HG02623 (cell line): ENCODE measurements around the gene POU5F2.

ENCODE experiments used
- ATAC-seq: cut with Tn5 transposase; IDR thresholded peaks from one replicate; pipeline ENCODE4 v1.9.1; 2021; ENCODE audit warnings: moderate library complexity; ENCODE audit not compliant: unreplicated experiment

POU5F2 gene, protein sequence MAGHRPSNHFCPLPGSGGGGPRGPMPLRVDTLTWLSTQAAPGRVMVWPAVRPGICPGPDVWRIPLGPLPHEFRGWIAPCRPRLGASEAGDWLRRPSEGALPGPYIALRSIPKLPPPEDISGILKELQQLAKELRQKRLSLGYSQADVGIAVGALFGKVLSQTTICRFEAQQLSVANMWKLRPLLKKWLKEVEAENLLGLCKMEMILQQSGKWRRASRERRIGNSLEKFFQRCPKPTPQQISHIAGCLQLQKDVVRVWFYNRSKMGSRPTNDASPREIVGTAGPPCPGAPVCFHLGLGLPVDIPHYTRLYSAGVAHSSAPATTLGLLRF

DNA sequence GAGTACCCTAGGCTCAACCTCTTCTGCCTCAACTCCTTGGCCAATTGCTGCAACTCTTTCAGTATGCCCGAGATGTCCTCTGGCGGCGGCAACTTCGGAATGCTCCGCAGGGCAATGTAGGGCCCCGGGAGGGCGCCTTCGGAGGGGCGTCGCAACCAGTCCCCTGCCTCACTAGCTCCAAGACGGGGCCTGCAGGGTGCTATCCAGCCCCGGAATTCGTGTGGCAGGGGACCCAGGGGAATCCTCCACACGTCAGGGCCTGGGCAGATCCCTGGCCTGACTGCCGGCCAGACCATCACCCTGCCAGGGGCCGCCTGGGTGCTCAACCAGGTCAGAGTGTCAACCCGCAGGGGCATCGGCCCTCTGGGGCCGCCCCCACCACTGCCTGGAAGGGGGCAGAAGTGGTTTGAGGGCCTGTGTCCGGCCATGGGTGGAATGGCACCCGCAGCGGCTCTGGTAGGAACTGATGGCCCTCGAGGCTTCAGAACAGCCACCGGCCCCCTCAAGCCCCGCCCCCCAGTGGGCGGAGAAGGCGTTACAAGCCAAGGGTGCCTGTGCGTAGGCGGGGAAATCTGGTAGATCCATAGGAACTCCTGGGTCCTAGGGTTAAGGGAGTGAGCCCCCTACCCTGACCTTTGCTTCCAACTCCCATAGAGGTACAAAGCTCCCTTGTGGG, at the start of gene POU5F2:
POU5F2 (minus strand) TSS at position 465 of the 676 bp plus-strand sequence; CDS start at position 428, 37 bp downstream.
- ATAC-seq = no peak

DNA sequence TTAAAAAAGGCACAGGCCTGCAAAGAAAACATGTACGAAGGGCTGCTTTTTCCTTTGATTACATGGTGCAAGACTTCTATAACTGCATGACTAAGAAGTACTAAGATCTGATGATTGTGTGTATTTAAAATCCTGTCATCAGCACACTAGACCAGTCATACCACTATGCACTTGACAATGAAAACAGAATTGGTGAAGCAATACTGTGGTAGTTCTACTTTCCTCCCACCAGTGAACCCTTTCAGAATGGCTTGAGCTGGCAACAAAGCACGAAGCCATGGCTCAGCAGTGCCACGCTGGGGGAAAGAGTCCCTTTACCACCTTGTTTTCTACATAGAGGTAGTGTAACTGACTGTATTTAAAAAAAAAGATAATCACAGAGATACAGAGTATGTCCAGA, 49.0 kb upstream of the POU5F2 start:
- ATAC-seq = no peak

DNA sequence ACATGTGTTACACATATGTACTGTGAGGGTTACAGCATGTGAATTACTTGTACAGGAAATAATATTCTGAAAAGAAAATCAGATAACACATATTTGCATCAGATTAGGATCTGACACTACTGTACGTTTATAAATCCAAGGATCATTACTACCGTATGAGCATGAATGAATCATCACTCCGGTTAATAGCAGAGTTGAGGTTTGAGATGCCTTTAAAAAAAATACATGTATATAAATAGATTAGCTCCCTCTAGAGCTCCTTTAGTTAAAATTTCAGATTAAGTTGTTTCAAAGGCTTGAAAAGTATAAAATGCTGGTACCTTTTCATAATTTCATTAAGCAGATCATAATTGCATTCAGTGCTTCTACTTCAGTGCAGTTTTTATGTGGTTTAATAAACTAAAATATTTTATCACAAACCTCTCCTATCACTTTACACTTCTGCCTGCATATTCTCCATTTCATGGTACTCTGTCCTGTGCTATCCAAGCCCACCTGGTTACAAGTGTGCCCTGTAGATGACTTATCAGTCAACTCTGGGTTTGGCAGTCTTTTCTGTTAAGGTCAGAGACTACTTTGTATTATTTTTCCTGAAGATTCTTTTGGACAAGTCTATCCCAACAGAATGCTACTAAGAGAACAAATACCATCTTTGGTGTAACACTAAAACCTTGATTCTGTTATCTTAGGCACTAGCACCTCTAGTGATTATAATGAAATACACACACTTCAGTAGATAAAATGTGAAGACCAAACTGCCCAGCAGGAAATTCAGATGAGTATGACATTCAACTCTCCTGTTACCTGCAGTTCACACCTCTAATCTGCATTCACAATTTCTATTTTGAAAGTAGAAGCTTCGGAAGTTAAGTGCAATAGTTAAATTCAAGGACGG, 48.0 kb upstream of the POU5F2 start:
- ATAC-seq = no peak

DNA sequence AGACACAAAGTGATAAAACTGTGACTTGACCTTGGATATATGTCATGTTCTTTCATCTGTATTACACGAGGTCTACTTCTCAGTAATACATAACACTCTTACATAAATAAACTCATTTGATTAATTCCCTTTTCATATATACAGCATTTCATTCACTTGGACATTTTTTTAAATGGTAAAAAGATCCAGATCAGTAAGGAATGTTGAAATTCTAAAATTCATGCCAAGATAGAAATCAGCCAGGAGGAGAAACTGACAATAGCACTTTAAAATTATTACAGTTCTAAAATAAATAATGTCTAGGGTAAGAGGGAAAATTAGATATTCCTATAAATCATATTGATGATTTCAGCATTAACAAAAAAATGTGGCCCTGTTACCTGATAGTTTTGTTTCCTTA, 46.2 kb upstream of the POU5F2 start:
- ATAC-seq = no peak

DNA sequence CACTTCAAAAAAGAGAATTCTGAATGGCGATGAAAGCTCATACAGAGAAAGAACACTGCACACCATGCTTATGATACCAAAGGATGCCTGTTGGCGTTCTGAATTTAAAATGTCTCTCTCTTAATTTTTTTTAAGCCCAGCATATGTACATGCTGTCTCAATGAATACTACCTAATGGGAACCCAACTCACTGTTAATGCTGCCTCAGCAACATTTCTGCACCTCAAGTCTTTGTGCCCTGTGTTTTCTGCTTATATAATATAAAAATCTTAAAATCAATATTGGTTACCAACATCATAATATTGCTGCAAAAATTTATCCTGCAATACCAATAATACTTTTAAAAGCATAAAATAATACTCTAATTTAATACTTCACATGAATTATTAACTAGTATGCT, 44.1 kb upstream of the POU5F2 start:
- no peak for ATAC-seq

DNA sequence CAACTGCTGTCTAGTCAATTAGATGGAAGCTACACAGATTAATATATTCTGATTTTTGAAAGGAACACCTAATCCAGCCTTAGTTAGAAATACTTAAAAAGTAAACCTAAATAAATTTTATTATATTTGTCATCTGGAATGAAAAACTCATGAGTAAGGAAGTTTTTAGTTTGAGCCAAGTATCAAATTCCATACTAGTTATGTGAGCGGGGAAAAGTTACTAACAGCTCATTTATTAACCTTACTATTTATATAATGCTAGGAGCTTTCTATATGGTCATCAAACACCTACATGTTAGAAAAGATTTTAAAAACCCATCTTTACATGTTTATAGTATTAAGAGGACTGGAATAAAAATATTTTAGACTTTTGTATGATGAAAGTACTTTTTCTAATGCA, 41.6 kb upstream of the POU5F2 start:
- no peak for ATAC-seq

DNA sequence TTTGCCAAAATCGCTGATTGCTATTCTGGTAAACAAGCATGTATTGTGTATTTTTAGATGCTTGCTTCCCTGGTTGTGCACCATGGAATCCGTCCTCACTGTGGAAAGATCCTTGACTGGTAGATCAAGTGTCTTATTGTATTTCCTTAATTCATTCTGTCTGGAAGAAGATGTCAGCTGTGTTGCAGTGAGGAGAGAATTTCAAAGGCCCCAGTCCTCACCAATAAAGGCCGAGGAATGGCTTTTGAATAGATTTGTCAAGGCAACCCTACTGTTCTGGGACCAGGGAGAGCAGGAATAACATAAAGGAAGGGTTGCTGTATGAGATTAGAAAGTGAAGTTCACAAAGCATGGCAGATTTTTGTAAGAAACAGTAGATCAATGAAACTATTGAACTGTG, 36.2 kb upstream of the POU5F2 start:
- no peak for ATAC-seq

DNA sequence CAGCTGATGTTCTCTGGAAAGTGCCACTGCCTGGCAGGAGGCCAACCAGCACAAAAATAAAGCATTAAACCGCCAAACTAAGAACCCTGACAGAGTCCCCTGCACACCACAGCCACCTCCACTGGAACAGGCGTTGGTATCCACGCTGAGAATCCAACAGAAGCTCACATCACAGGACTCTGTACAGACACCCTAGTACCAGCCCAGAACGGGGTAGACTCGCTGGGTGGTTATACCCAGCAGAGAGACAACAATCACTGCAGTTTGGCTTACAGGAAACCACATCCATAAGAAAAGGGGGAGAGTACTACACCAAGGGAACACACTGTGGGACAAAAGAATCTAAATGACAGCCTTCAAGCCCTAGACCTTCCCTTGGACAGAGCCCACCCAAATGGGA, 15.0 kb upstream of the POU5F2 start:
- ATAC-seq = no peak

DNA sequence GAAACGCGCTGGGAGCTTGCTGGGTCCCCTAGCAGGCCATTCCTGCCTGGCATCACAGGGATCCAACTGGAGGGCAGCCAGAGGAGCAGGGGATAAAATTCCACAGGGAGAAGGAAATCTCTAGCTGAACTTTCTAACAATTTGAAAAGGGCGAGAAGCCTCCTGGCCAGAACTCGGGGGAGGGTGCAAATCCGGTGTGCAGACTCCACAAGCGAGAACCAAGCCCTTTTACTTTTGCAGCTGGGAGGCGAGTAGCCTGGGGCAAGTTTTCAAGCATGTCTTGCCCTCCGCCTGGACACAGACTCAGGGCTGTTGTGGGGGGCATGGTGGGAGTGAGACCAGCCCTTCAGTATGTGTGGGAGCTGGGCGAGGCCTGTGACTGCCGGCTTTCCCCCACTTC, 14.3 kb upstream of the POU5F2 start:
- ATAC-seq = no peak

DNA sequence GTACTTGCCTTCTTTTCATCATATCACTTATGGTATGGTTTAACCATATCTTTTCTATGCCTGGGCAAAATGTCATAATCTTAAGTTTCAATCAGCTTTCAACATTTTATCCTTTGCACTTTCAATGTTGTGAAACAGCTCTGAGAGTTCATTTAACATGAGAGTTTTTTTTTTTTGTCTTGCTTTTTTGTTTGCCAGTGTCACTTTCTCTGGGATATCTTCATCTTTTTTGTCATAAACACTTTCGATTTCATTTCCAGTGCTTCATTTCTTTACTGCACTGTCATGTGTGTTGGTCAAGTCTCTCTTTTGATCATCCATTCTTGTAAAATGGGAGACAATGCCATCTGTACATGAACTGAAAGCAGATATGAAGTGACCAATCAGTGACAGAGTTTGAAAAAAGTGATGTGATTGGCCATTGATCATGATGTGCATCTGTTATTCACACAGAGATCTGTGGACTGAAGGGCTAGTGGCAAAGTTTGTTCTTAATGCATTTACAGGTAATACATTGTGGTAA, 7.5 kb upstream of the POU5F2 start:
- ATAC-seq = no peak

DNA sequence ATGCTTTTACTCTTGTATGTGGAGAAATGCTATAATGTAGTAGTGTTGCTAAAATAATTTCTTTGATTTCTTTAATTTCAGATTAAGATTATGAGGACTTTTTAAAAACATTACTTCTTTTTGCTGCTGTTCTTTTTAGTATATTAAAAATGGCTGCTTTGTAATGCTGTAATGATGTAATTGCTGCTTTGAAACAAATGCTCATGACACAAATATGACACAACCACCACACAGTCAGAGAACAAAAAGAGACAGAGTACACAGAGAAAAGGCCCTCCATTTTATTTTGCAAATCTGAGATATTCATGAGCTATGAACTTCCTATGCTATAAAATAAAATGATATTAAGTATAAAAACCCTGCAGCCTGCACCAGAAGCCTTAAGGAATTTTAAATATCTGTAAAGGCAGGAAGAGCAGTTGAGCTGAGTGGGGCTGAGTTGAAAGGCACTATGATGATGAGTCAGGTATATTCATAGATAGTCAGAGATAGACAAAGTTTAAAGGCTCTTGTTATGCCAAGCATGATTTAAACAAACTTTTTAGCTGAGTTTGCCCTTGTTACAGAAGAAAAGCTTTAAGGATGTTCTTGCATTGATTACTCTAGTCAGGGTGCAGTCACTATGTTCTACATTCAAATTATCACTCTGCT, 5.1 kb upstream of the POU5F2 start:
- ATAC-seq = no peak

DNA sequence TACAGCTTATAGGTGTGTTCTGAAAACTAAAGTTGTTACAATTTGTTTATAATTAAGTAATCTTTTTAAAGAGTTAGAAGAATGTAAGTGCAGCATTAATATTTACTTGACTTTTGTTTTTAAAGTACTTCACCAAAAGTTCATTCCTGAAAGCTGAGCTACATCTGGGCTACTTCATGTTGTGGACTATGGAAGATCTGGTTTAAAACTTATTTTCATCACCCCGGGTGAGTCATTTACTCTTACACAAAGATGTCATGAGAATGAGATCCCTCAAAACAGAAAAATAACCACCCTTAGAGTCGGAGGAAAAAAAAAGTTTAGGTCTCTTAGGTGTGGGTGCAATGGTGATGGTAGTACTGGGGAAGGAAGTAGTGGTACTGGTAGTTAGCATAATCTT, 5.1 kb downstream of the POU5F2 start:
- no peak for ATAC-seq

DNA sequence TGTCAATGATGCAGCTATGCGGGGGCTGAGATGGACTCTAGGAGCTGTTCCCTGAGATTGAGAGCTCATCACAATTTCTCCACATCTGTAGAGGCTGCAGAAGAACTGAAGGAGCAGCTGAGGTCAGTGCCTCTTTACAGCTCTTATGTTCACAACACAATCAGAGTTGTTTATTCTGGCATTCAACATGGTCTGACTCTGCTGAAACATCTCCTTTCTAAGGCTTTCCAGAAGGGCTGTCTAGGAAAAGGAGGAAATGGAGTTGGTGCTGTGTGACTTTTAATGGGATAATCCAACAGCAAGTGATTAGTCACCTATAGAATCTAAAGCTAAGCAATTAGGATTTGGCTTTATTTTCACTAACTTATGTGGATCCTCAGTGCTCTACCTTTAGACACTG, 6.0 kb downstream of the POU5F2 start:
- ATAC-seq = no peak

DNA sequence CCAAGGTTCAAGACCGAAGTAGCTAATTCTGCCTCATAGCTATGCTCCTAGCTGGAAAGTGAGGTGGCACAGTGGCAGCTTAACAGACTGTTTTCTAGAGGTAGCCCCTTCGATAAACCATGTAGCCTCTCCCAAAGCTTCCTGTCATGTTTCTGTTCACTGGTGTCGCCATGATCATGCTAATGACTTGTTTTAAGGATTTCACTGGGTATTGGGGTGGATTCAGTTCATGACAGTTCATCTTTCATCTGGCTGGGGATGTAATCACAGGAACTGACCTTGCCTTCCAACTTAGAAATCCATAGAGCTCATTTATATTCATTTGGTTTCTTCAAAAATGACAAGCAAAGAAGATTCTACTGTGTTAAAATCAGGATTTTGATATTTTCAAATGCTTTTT, 9.4 kb downstream of the POU5F2 start:
- ATAC-seq = no peak

DNA sequence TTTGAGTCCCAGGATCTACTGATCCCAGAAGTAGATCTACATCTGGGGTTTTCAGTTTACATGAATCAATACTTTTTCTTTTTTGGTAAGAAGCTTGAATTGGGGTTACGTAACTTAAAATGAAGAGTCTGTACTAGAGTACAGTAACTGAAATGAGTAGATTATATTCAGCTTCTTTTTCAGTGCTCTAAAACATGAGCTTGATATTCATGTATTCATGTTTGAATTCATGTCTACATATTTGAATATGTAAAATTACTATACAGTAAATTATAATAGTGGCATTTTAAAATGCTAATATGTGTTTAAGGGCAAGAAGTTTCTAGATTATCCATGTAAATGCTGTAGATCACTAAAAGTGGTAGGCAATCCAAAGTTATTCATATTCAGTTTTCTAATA, 14.8 kb downstream of the POU5F2 start:
- no peak for ATAC-seq

DNA sequence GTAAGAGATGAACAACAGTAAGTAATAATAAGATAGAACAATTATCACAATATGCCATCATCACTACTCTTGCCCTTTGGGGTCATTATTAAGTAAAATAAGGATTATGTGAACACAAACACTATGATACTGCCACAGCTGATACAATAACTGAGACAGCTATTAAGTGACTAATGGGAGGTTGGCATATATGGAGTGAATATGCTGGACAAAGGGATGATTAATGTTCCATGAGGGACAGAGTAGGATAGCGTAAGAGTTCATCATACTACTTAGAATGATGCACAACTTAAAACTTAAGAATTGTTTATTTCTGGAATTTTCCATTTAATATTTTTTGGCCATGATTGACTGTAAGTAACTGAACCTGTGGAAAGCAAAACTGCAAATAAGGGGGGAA, 16.6 kb downstream of the POU5F2 start:
- ATAC-seq = no peak

DNA sequence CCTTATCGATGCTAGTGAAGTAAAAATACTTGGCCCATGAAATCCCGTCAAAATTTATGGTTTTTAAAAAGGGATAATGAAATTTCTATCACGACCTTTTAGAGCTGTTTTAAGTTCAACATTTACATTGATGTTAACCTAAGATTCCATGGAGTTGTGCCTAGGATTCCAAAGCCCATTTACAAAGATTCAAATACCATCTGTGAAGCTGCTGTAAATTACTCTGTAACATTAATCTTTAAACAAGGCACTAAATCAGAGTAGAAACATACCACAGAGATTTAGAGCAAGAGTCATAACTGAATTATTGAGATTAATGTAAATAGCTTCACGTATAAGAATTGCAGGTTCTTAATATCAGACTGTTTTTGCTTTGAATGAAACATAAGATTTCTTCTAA, 17.7 kb downstream of the POU5F2 start:
- ATAC-seq = no peak

DNA sequence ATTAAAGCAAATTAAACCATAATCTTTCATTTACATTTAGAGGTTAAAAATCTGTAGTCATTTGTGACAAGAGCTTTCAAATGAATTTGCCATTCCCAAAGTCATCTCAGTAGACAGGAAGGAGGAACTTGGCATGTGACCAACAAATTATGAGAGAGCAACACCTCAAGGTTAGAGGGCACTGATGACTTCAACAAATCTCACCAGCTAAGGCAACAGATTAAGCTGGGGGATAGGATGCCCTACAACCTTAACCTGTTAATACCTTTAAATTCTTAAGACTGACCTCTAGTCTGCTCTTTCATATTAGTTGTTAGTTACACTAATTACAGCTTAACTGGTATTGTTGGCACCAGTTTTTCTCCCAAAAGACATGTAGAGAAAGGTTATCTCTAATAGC, 18.4 kb downstream of the POU5F2 start:
- no peak for ATAC-seq

DNA sequence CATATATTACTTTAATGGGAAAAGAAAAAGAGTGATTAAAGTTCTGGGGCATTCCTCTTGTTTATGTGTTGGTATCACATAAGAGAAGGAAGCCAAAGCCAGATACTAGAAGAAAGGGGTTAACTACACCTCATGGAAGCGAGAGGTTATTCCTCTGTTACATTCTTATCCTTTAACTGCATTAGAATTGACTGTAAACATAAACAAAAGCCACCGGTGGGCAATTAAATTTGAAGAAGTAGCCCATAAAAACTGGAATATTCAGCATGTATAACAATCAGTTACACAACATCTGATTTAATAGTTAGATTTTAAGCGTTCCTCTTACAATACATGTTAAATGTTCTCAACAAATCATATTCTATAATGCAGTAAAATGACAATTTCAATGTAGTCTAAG, 18.8 kb downstream of the POU5F2 start:
- no peak for ATAC-seq

DNA sequence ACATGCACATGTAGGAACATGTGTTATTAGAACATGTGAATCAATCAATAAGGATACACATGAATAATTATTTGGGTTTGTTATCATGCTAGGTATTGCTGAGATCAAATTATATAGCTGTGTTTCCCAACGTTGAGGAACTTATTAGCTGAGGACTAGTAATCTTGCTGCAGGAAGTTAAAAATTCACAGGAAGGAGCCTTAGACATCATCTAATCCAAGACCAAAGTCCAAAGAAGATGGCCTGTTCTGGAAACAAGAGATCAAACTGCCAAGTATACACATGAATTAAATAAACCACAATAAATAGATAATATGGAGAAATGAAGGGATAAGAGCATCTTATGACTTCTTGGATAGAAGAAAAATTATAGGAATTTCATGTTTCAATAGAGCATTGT, 19.9 kb downstream of the POU5F2 start:
- no peak for ATAC-seq

DNA sequence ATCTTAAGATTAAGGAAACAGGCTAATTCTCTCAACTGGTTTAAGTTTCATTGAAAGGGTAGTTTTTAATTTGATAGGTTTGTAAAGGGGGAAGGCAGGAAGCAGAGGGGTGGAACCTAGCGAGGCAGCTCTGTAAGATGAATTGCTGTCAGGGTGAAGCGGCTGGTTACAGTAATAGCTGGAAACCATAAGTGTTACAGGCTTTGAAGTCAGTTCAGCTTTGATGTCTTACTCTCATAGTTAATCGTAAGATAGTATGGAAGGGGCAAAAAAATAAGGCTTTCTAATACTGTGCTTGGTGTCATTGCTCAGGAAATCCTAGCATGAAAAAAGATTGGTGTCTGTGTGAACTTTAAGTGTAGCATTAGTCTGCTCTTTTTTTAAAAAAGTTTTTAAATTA, 20.3 kb downstream of the POU5F2 start:
- no peak for ATAC-seq
